K562 treated with DMSO at 1 percent for 48 hours (cell line): ENCODE results near the gene CYP2C18. TPM values are rescaled to one million over a fixed set of nuclear protein-coding genes. Genes with fewer than 3 reads are reported as not detected.

ENCODE experiments used
- total RNA-seq: library from RNA; unstranded; fragments of 300-600 nt; gene quantifications from 2 replicates; pipeline ENCODE4 v1.2.3, GENCODE V29; 2022; ENCODE audit warnings: low replicate concordance; ENCODE audit errors: extremely low read depth

CYP2C18 gene
- not detected in 2 replicates for total RNA-seq

DNA sequence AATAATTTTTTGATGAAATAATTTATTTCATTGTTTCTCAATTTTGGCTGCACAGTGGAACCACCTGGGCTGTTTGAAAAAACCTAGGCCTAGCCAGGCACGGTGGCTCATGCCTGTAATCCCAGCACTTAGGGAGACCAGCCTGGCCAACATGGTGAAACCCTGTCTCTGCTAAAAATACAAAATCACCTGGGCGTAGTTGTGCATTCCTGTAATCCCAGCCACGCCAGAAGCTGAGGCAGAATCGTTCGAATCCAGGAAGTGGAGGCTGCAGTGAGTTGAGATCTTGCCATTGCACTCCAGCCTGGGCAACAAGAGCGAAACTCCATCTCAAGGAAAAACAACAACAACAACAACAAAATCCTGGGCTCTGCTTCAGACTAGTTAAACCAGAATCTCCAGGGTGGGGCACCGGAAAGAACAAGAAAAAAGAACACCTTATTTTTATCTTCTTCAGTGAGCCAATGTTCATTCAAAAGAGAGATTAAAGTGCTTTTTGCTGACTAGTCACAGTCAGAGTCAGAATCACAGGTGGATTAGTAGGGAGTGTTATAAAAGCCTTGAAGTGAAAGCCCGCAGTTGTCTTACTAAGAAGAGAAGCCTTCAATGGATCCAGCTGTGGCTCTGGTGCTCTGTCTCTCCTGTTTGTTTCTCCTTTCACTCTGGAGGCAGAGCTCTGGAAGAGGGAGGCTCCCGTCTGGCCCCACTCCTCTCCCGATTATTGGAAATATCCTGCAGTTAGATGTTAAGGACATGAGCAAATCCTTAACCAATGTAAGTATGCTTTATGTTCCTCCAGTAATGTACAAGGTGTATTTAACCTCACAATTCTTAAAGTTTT lies at the start of gene CYP2C18:
TSS of gene CYP2C18 (plus strand) at position 516 of the 841 bp plus-strand sequence. CDS start at position 607, 91 bp downstream.

GRCh38 chr10:94762393-94762792 lies 78.9 kb downstream of the CYP2C18 start, which contains the start of gene CYP2C19:
Gene CYP2C19, plus strand, starts transcription at chr10:94762681. Its CDS starts 25 bp downstream, at chr10:94762706.

Other genes with a start within 250 kb of the CYP2C18 start
- not detected in 2 replicates for gene HELLS, start 137.9 kb upstream of the CYP2C18 start, total RNA-seq
- gene CYP2C19, start 79.0 kb downstream of the CYP2C18 start, total RNA-seq, result not detected in 2 replicates